Measurements from ENCODE around the gene SSTR5. TPM values are rescaled to one million over a fixed set of nuclear protein-coding genes. Genes with fewer than 3 reads are reported as not detected.

Gene SSTR5
- total and polyA plus RNA-seq, 8 donors, result 0.11 TPM; not detected in 7

- Histone ChIP-seq H3K27me3 (peaks cover 6 to 98% of the 10 kb centered on the region in 2 donors), H3K4me1 (no peaks in the 10 kb centered on the region), H3K27ac (no peak overlapping the region), H3K9me3 (no peaks in the 10 kb centered on the region), H3K36me3 (no peaks in the 10 kb centered on the region), H3K4me3 (no peak overlapping the region)
- no peak for ATAC-seq
- no peak for DNase-seq
- TF ChIP-seq CTCF (IDR thresholded peaks at IDR 0.05), result no peak
- intact Hi-C loops (cut with DNase I), result no loop called here
These were observed 24.7 kb upstream of the SSTR5 start for GRCh38 chr16:1047801-1048200.

- no peaks in the 10 kb centered on the region for H3K4me1 ChIP-seq
- no peaks in the 10 kb centered on the region for H3K9me3 ChIP-seq
- peak in 1 of 4 donors; percentile 56 for DNase-seq
- peaks cover 6 to 100% of the 10 kb centered on the region in 2 donors for H3K27me3 ChIP-seq
- peak; percentile 53 for ATAC-seq
- no peak overlapping the region for H3K4me3 ChIP-seq
- no peak overlapping the region for H3K27ac ChIP-seq
- TF ChIP-seq CTCF (IDR thresholded peaks at IDR 0.05), result no peak
- intact Hi-C loops (cut with DNase I), result no loop called here
- H3K36me3 ChIP-seq, result no peaks in the 10 kb centered on the region
These were observed 24.0 kb upstream of the SSTR5 start for GRCh38 chr16:1048442-1049112.

- ATAC-seq (no peak), DNase-seq (no peak)
- Histone ChIP-seq H3K4me1 (no peaks in the 10 kb centered on the region), H3K27ac (no peak overlapping the region), H3K27me3 (peaks cover 6 to 100% of the 10 kb centered on the region in 2 donors), H3K4me3 (no peak overlapping the region), H3K9me3 (no peaks in the 10 kb centered on the region), H3K36me3 (no peaks in the 10 kb centered on the region)
- no peak for TF ChIP-seq CTCF (IDR thresholded peaks at IDR 0.05)
- intact Hi-C loops (cut with DNase I), result no loop called here
These were observed 23.2 kb upstream of the SSTR5 start for GRCh38 chr16:1049113-1049975.

- DNase-seq, result no peak
- TF ChIP-seq CTCF (IDR thresholded peaks at IDR 0.05), result no peak
- H3K4me3 ChIP-seq, result no peak overlapping the region
- intact Hi-C loops (cut with DNase I), result no loop called here
- H3K27me3 ChIP-seq, result peaks cover 6 to 100% of the 10 kb centered on the region in 2 donors
- no peaks in the 10 kb centered on the region for H3K4me1 ChIP-seq
- H3K9me3 ChIP-seq, result no peaks in the 10 kb centered on the region
- no peak overlapping the region for H3K27ac ChIP-seq
- no peaks in the 10 kb centered on the region for H3K36me3 ChIP-seq
- ATAC-seq, result no peak
These were observed 22.6 kb upstream of the SSTR5 start for GRCh38 chr16:1049976-1050247.

GRCh38 chr16:1050516-1050915 is 22.0 kb upstream of the SSTR5 start:
- Histone ChIP-seq H3K27me3 (peaks cover 6 to 100% of the 10 kb centered on the region in 2 donors), H3K36me3 (no peaks in the 10 kb centered on the region), H3K9me3 (no peaks in the 10 kb centered on the region), H3K4me3 (no peak overlapping the region), H3K27ac (no peak overlapping the region), H3K4me1 (no peaks in the 10 kb centered on the region)
- TF ChIP-seq CTCF (IDR thresholded peaks at IDR 0.05), result no peak
- ATAC-seq (no peak), DNase-seq (no peak)
- intact Hi-C loops (cut with DNase I), result no loop called here
